NCI-H524 treated with DMSO at 0.1 percent for 48 hours (cell line): ENCODE results near the gene RSL24D1.
"Not testable (repeated sequence)": the region's sequence is repeated elsewhere in the genome, so short reads cannot be mapped to it uniquely, and the experiment has no call there.

Source experiments
- DNase-seq: peaks from one replicate; lab custom pipeline; 2025; lab: John Stamatoyannopoulos, UW

The RSL24D1 gene

DNA sequence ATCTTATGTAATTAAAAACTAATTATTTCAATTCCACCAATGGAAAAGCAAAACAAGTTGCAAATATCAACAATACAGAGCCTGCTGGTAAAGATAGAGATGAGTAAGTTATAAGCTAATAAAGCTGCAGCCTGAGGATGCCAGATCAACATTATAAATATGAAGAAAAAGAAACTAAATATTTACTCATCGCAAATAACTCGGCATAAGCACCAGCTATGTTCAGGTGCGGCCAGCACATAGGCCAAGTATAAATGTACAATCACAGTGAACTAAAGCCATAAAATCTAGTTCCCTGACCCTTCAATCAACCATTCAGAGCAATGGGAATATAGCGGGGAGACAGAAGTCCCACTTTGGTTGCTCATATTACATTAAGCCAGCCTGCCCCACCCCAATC lies 7.7 kb upstream of the RSL24D1 start:
- DNase-seq: no peak

DNA sequence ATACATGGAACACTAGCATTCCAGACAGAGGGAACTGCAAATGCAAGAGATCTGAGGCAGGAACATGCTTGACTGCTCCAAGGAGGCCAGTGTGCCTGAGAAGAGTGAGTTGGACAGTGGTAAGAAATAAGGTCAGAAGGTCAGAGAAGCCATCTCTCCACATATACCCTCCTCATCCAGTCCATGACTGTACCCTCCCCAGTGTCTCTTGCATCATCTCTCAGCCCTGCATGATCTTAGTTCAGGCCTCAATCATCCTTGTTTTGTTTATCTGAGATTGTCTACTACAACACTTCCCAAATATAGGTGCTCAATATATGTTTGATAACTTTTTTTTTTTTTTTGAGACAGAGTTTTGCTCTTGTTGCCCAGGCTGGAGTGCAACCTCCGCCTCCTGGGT lies 5.5 kb upstream of the RSL24D1 start:
- DNase-seq: no peak

DNA sequence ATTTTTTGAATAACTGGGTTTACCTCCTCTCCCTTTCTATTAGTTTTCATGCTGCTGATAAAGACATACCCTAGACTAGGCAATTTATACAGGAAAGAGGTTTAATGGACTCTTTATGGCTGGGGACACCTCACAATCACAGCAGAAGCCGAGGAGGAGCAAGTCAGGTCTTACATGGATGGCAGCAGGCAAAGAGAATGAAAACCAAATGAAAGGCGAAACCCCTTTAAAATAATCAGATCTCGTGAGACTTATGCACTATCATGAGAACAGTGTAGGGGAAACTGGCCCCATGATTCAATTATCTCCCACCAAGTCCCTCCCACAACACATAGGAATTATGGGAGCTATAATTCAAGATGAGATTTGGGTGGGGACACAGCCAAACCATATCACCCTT lies 2.0 kb upstream of the RSL24D1 start:
- DNase-seq: no peak

DNA sequence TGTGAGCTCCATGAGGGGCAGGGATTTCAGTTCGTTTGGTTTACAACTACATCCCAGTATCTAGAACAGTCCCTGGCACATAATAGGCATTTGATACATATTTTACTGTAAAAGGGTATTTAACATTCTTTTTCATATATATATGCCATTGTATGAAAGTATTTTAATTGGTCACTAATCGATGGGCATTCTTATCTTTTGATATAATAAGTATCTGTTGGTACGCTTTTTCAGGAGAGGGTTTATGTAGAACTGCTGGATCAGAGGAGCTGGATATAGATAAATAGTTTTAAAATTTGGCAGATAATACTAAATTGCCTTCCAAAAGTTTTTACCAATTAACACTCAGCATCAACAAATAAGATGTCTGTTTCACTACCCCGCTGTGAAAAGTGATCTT lies 978 bp upstream of the RSL24D1 start:
- no peak for DNase-seq

DNA sequence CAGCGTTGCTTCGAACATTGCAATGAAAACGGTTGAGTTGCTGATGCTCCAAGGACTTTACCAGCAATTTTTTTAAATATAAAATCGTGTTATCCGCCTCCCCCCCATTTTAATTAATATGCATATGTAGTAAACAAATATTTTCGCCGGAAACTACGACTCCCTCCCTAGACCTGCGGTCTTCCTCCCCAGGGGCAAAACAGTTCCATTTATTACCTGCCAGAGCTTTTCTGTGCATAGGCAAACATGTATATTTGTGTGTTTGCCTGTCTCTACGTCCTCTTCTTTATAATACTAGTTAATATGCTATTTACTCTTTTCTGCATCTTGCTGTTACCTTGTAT lies 593 bp upstream of the RSL24D1 start:
- DNase-seq: no peak

DNA sequence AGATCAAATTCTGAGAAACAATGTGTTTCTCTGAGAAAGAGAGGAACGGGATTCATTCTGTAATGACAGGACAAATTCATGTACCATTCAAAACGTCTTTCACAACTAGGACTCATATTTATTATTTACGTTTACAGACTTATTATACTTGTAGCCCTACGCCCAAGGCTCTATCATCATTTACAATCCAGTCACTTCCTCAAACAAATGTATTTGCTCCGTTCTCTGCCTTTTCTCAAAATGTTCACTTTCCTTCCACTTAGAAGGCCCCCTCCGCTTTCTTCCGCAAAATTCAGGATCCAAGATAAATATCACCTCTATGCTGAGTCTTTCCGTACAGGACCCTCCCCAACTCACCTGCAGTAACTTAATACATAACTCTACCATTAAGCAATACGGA lies 745 bp downstream of the RSL24D1 start:
- DNase-seq: no peak

DNA sequence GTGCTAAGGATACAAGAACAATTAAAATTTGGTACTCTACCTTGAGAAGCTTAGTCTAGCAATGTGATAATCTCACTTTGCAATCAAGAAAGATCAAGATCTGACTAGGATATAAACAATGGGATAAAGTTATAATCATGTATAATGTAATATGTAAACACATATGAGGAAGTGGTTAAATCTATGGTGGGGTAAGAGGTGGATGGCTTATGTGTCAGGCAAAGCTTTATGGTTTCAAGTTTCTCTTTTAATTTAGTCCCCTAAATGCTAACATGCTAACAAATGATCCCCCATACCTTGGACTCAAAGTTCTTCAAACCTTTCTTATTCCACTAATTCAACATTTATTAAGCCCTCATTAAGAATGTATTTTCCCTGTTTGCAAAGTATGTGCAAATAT lies 2.5 kb downstream of the RSL24D1 start:
- no peak for DNase-seq

DNA sequence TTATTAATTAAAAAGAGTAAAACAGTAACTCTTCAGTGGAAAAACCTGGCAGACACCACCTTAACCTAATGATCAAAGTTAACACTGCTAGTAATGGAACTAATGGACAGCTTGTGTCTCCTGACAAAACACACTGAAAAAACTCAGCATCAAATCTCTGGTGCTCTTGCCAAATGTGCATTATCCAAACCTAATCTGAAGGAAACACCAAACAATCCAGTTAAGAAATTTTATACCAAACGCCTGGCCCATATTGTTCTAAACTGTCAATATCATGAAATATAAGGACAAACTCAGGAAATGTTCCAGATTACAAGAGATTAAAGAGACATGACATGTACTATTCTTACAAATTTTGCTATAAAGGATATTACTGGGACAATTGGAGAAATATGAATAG lies 10.4 kb downstream of the RSL24D1 start:
- DNase-seq: no peak

DNA sequence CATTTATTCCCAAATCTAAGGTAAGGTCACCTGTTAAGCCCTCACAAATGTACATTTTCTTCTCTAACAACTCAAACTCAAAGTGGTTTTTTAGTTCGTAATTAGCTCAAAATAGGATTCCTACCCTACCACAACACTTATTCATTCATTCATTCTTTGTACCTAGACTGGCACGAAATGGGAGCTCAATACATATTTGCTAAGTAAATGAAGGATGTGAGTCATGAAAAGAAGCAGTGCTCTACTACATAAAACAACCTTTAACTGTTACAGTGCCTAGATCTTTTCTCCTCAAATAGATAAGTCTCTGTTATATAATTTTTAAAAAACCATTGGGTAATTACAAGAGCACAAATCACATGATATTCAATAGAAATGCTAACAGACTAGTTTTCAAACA lies 13.1 kb downstream of the RSL24D1 start:
- no peak for DNase-seq

DNA sequence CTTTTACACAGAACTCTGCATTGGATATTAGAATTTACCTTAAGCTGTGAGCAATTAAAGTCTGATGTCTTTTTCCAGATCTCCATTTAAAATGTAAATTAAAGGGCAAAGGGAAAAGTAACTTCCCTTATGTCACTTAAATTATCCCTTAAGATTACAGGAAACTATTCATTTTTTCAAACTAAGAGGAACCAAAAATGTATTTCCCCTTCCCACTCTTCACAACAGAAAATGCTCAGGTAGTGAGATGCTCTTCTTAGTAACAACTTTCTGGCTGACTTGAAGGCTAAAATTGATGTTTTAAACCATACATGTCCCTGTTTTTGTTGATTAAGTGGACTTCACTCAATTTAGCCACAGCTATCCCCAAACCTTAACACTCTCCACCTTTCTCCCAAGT lies 17.6 kb downstream of the RSL24D1 start:
- no peak for DNase-seq

DNA sequence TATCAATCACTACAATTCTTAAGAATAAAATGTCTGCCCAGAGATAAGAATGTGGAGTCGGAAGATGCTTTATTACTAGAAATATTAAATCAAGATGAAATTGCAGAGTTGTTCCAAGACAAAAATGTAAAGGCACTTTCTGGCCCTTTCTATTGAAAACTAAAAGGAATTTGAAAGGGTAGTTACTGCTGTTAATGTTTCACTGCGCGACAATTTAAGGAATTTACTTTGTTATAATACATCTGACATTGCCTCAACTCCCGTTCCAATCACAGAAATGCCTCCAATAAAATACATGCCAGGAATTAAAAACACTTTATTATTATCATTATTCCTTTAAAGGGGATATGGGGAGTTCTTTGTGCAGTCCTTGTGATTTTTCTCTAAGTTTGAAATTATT lies 26.4 kb downstream of the RSL24D1 start:
- DNase-seq: no peak

DNA sequence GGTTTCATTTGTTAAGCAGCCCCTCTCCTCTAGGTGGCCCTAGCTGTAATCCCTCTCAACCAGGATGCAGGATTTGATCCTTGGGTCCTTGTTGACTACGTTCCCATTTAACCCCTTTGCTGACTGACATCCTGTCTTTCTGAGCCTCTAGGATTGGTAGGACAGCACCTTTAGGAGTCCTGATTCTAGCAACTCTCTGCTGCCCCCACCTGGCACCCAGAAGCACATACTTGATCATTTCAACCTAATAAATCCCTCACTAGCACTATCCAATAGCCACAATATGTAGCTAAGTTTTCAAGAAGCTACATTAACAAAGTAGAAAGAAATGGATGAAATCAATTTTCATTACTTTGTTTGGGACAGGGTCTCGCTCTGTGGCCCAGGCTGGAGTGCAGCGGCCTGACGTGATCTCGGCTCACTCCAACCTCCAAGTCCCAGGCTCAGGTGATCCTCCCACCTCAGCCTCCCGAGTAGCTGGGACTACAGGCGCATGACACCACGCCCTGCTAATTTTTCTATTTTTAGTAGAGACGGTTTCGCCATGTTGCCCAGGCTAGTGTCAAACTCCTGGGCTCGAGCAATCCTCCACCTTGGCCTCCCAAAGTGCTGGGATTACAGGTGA lies 28.3 kb downstream of the RSL24D1 start:
- peak; percentile 91 for DNase-seq

DNA sequence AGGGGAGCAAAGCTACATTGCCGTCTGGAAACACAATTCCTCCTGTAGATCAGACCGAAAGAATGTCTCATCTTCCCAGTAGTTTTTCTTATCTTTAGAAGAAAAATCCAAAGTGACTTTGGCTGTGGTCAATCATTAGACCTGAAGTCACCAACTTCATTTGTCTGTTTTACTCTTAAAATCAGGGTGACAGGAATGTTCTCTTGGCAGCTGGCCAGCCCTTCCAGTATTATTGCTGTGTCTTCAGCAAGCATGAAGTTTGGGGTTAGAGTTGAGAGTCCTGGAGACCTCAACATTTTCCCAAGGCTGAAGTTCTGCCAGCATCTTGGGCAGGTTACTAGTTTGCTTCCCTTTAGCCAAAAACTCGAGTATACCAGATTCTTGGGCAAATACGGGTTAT lies 32.5 kb downstream of the RSL24D1 start:
- no peak for DNase-seq

DNA sequence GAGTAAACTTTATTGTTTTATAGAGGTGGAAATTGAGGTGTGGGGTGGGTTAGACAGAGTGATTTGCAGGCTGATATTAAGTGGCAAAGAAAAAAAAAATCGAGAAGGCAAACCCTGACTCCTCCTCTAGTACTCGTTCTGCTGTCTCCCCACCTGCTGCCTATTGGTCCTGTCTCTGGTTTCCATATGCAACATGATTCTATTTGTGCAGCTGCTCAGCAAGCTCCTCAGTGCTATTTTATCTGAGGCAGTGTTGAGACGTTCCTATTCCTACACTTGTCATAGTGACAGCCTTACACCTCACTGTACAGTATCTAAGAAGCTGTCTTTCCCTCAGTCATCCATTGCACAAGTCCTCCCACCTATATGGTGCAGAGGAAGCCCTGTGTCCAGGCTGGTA lies 45.1 kb downstream of the RSL24D1 start:
- DNase-seq: no peak

DNA sequence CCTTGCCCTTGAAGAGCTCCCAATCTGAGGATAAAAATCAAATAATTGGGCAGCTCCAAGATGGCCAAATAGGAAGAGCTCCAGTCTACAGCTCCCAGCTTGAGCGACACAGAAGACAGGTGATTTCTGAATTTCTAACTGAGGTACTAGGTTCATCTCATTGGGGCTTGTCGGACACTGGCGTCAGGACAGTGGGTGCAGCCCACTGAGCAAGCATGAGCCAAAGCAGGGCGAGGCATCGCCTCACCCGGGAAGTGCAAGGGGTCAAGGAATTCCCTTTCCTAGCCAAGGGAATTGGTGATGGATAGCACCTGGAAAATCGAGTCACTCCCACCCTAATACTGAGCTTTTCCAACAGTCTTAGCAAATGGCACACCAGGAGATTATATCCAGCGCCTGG lies 53.6 kb downstream of the RSL24D1 start:
- not testable (repeated sequence) for DNase-seq

DNA sequence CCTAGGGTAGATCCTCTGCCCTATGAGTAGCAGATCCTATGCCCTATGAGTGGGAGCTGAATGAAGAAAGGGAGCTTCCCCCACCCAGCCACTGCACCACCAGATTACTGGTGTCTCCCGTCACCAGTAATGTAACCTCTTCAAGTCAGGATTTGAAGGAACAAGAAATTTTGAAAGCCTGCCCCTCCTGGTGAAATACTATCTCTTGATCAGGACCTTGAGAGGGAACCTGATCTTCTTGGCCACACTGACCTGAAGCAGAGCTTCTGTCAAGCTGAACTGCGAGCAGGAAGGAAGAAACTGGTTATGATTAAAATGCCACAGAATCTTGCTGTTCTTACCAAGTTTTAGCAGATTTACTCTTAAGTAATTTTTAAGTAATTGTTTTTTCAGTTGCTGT lies 62.8 kb downstream of the RSL24D1 start:
- DNase-seq: no peak

DNA sequence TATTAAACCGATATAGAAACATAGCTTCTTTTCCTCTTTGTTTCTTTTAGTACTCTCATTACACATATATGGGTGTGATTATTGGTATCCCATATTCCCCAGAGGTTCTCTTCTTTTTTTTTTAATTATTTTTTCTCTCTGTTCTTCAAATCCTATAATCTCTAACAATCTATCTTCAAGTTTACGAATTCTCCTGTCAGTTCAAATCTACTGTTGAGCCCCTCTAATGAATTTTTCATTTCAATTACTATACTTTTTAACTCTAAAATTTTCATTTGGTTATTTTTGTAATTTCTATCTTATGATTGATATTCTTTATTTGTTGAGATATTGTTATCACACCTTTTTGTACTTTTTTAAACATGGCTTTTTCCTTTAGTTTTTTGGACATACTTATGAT lies 64.1 kb downstream of the RSL24D1 start:
- no peak for DNase-seq
